Middle frontal gyrus (tissue), 1 donor: ENCODE data around the gene HSPG2.
"Not testable (repeated sequence)": the region's sequence is repeated elsewhere in the genome, so short reads cannot be mapped to it uniquely, and the experiment has no call there.

Experiments
- DNase-seq: peaks from one replicate; pipeline ENCODE4 v3.0.0-alpha.2; 2015; ENCODE audit warnings: low spot score; ENCODE audit errors: extremely low spot score

Gene HSPG2

DNA sequence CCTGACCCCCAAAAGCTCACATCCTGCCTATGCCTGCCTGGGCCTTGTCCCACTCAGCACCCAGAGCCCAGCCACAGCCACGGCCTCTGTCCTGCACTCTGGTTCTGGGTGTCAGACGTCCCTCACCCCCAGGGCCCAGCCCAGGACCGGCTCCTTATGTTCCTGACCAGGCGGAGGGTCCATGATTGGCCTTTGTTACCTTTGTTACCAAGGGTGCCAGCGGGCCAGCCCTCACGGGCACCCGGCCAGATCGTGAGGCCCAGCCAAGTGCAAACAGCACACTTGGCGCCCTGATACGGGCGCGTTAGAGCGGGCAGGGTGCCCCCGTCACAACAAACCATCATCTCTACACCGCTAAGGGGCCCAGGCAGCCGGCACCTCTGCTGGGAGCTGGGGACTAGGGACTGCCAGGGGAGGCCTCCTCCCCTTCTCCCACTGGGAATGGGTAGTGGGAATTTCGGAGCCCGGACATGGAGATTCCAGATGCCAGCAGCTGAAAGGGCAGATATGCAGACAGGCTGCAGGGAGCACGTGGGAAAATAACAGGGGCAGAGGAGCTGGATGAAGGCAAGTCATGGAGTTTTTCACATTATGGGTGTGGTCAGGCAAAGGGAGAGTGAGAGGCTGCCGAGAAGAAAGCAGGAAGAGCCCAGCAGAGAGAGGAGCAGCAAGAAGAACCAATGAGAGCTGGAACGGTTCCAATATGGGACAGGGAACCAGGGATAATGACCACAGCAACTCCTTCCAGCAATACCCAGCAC is 22.1 kb downstream of the HSPG2 start:
- DNase-seq: no peak

DNA sequence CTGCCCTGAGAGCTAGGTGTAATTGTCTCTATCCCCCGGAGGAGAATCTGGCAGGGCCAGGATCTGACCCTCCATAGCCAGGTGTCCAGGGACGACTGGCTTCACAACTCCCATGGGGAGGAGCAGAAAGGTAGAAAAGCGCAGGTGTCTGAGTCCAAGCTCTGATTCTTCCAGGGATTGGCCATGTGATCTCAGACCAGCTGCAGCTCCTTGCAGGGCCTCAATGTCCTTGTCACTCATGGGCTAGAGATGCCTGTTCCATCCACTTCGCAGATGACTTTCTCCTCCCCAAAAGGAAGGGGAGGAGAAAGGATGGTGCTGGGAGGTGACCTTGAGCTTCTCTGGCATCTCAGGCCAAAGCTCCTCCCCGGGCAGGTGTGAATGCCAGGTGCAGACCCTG is 22.7 kb downstream of the HSPG2 start:
- DNase-seq: no peak

DNA sequence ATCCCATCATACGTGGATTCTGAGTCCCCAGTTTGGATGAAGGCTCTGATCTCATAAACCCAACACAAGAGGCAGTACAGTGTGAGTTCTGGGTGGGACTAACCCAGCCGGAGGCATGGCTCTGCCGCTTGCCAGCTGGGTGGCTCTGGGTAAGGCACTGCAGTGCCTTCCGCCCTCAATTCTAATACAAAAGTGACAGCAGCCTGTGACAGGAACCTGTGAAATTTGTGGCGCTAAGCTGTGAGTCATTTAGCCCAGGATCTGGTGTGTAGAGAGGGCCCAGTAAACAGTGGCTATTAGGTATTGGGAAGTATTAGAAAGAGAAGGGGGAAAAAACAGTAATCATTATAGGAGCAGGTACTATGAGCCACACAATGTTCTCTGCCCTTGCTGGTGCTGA is 23.3 kb downstream of the HSPG2 start:
- no peak for DNase-seq

DNA sequence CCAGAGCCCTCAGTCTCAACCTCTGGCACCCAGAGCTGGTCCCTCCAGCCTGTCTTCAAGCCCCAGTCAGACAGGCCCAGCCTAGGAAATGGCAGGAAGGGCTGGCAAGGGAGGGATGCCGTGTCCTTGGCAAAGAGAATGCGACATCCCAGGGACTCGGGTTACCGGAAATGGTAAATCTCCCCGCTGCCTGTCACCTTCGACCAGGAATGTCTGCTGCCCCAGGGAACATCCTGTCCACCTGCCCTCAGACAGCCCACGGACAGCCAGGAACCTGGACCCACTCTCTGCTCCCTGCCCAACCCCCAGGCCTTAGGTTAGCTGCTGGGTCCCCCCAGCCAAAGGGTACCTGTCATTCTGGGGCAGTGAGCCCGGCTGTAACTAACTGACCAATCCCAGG is 23.9 kb downstream of the HSPG2 start:
- DNase-seq: no peak

DNA sequence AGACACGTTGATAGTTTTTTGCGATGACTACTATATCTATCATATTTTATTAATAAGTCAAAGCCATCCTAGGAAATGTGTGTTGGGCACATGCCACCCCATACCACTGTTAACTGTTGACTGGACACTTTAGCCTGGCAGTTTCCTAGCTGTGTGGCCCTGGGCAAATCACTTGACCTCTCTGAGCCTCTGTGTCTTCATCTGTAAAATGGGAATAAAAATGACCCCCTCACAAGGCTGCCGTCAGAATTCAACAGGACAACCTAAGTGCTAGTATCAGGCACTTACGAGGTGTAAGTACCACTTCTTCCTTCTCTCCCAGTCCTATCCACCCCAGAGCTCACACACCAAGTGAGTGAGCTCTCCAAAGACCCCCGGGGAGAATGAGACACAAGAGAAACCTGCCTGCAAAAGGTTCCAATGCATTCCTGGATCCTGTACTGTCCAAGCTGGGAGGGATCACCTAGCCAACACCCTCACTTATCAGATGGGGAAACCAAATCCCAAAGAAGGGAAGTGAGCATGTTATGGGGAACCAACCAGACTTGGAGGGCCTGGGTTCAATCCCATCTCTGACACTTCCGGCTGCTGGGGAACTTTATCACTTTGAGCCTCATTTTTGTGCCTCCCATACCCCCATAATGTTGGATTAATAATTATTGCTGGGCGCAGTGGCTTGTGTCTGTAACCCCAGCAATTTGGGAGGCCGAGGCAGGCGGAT is 24.9 kb downstream of the HSPG2 start:
- no peak for DNase-seq

DNA sequence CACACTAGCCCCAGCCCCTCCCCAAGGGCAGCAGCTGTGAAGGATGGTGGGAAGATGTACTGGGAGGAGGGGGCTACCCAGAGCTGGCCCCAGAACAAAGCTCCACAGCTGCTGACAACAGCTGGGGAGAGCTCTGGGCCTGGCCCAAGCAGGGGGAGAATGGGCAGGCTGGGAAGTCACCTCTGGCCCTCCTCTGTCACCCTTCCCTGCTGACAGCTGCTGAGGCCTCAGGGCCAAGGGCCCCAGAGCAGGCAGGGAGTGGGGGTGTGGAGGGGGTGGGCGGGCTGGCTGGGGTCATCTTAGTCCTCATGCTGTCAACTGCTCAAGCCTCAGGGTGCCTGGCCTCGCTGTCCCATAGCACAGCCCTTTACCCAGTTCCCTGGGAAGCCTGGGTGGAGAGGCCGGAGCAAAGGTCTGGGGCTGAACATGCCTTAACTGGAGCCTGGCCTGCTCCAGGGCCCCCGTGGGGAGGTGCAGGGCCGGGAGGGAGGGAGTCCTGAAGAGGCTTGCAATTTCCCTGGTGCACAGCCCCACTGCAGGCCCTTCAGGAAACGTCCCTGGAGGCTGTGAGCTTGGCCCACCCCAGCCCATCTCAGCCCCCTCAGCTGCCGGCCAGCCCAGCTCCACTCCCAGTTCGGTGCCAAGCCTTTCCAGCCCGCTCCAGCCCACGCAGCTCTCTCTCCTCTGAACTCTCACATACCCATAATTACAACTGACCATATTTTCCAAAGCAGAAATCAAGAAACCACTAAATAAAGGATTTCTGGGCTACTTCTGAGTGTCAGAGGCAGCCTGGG is 25.7 kb downstream of the HSPG2 start:
- DNase-seq: no peak

DNA sequence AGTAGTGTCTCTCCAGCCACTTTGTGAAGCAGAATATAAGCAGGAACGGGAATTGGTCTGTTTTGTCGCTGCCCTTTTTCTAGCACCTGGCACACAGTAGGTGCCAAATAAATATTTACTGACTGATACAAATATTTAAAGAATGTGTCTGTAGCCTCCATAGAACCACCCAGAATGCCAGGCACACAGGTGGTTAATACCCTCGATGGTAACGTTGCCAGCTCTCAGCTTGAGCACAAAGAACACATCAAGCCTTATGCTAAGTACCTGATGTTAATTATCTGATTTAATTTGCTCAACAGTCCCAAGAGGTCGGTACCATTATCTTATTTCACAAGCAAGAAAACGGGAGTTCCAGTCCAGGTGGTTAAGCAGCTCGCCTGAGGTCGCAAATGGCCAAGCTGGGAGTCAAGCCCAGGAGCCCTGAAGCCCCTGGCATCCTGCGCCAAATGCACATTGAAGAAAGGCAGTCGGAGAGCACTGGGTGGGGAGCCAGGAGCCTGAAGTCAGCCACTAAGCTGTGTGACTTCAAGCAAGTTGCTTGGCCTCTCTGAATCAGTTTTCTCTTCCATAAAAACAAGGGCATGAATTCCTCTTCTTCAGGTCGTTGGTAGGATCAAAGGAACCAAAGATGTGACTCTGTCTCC is 26.4 kb downstream of the HSPG2 start:
- no peak for DNase-seq

DNA sequence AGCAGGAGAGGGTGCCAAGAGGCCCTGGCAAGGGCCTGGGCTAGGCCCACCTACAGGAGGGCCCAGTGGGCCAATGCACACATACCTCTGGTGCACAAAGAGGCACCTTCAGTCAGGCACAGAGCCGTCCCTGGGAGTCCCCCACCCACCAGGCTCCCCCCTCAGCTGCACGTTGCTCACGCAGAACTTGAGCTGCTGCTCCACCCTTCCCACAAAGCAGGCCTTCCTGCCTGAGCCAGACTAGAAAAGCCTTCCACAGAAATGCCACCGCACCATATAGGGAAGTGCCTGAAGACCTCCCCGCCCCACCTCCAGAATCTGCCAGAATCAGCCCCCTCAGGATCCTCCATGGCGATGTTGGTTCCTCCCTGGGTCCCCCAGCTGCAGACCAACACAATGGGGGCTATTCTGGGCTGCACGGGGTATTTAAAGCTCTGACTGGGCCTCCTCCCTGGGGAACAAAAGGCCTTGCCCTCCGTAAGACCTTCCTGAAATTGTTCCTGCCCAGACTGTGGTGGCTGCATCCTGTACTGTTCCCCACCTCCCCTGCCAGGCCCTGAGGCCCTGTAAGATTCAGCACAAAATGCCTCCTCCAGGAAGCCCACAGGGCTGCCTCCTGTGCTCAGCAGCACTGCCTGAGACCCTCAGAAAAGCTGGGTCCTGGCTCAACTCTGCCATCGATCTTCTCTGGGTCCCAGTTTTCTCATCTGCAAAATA is 27.2 kb downstream of the HSPG2 start:
- DNase-seq: no peak

DNA sequence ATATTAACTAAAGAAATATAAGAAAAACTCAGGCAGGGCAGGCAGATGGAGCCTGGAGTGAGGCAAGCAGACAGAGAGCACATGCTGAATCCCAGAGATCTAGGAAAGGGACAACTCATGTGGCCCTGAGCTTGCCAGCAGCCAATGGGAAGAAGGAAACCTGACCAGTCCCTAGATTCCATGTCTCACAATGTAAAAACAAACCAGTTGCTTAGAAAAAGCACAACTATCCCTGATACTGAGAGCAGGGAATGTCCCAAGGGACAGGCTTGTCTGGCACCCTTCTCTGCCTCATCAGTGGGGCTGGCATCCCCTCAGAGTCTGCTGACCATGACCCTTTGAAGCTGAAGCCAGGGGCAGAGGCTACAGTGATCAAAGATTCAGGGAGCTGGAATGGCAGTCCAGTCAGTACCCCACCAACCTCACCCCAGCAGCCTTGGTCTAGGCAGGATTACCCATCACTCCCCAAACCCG is 27.8 kb downstream of the HSPG2 start:
- DNase-seq: no peak

DNA sequence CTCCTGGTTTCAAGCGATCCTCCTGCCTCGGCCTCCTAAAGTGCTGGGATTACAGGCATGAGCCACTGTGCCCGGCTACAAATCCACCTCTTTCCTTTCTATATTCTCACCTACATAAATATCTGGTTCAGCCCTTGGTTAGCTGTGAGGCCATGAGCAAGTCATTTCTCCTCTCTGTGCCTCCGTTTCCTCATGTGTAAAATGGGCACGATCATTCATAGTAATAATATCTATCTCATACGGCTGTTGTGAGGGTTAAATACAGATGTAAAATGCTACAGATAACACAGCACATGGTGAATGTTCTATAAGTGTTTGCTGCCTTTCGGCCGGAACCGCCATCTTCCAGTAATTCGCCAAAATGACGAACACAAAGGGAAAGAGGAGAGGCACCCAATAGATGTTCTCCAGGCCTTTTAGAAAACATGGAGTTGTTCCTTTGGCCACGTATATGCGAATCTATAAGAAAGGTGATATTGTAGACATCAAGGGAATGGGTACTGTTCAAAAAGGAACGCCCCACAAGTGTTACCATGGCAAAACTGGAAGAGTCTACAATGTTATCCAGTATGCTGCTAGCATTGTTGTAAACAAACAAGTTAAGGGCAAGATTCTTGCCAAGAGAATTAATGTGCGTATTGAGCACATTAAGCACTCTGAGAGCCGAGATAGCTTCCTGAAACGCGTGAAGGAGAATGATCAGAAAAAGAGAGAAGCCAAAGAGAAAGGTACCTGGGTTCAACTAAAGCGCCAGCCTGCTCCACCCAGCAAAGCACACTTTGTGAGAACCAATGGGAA is 29.2 kb downstream of the HSPG2 start:
- not testable (repeated sequence) for DNase-seq

DNA sequence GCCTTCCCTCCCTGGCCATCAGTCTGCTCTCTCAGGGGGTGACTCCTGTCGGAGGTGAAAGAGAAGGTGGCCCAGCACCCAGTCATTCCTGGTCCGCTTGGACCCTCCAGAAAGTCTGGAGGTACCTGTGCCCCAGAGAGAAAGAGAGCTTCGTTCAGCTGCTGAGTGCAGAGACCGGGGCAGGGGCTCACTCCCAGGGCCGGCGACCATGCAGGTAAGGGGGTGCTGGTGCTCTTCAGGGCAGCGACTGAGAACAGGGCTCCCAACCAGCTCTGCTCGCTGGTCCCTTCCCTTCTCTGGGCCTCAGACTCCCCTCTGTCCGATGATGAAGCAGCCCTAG is 30.1 kb downstream of the HSPG2 start:
- DNase-seq: no peak

DNA sequence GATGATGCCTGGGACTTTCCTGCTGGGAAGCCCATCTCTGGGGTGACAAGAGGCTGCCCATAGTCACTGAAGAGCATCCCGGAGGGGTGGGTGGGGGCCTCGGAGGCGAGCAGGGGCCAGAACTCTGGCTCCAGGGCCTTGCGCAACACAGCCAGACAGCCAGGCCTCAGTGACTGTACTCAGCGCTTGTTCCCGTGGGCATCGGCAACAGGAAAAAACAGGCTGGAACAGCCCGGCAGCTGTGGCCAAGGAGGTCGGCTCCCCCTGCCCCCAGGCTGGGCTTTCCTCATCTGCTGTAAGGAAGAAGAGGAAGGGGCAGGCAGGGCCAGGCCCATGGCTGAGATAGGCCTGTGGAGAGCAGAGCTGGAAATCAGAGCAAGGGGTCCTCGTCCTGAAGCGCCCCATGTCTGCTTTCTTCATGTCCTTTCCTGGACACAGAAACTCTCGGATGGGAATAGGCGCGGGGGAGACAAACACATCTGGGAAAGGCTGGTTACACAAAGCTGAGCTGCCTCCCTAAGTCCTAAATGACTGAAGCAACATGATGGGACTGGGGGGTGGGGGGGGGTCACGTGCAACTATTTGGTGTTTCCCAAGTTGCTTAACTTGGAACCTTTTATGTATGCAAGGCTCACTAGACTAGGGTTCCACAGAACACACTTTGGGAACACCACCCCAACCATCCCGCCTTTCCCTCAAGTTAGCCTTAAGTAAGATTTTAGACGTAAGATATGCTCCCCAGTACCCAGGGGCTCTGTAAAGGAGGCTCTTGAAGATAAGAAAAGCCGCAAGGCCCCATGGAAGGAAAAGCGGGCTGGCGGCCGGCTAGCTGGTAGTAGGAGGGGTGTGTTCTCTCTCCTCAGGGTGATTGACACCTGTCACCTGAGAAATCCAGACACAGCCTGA is 30.7 kb downstream of the HSPG2 start:
- DNase-seq: no peak

DNA sequence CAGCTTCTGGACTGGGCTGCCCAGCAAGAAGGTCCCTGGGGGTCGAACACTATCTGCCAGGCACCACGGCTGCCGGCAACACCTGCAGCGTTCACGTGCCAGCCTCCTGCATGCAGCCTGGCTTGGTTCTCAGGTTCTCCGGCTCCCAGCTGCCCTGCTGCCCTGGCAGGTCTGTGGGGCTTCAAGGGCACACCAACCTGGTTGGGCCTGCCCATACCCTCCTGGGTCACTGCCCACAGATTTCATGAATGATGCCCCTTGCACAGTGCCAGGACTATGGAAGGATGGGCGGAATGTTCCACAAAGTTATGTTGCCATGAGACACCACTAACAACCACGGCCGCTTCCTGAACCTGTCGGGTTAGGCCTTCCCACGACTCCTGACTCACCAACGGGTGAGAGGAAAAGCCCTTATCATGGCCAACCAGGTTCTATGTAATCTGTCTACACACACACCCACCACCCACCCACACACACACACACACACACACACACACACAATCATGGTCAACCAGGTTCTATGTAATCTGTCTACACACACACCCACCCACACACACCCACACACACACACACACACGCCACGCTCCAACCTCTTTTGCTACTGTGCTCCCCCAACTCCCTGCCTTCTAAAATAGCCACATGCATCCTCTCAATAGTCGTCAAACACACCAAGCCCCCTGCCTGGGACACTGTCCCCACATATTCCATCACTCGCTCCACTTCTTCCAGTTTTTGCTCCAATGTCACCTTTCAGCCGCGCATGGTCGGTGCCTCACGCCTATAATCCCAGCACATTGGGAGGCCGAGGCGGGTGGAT is 32.2 kb downstream of the HSPG2 start:
- DNase-seq: no peak

DNA sequence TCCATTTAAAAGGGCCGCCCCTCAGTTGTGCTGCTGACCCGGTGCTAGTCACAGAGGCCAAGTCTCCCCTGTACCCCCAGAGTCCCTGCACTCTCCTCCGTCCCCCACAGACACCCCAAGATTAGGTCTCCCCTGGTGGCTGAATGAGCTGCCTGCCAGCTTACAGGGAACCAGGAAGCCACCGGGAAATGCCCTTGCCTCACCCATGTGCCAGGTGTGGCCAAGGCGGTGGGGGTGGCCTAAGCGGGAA is 32.7 kb downstream of the HSPG2 start:
- no peak for DNase-seq

DNA sequence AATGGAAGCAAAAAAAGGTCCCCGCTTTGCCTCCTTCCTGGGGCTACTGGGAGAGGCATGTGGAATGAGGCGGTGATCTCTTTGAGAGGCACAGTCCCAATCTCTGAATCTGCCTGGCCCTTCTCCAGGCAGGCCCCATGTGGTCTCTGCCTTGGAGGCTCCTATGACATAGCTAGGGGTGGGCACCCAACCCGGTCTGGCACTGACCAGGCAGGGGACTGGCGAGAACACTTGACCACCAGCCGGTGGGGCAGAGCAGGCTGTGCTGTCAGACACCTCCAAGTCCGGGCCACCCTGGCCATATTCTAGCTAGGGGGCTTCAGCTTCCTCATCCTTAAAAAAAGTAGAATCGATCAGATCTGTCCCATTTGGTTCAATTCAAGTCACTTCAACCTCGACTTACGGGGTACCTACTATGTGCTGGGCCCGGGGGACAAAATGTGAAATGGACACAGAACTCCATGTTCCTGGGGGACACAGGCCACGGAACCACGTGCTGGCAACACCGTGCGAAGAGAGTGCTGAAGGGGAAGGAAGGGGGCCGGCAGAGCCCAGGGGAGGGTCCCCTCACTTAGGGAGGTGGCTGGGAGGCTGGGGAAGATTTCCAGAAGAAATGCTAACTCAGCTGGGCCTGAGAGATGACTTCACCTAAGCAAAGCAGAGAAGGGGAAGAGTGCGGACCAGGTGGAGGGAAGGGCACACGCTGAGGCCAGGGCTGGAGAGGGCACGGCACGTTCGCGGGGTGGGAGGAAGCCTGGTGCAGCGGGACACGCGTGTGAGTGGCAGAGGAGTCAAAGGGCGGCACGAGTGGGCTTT is 33.3 kb downstream of the HSPG2 start:
- no peak for DNase-seq

DNA sequence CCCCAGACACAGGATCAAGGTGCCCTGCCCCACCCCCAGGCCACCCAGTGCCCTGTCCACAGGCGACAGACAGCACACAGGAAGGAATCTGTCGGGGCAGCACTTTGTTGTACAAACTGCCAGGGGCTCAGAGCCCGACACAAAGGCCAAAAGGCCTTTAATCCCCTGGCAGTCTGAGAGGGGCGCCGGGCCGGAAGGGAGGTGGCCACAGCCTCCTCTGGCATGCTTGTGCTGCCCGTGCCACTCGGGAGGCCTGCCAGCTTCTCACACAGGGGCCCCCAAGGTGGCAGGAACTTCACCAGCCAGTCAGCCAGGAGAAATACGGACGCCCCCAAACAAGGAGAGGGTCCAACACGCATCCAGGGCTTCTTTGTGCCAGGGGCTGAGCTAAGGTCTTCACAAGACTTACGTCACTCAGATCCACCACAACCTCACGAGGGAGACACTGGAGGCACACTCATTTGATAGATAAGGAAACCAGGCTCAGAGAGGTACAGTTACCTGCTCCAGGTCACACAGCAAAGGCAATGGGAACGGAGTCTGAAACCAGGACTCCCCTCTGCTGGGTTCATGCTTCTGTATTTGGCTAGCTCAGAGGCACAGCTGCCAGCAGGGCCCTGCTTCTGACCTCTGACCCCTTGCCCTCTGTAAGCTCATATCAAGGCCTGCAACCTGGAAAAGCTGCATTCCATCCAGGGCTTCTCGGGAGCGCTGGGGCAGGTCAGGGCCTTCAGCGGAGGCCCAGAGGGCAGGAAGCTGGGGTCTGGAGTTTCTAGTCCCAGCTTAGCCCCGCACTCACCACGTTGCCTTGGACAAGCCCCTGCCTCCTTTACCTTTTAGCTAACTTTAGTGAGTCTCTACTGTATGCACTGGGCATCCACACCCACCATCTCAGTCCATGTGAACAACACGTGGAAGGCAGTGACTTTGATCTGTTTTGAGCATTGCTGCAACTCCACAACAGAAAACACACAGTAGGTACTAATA is 34.8 kb downstream of the HSPG2 start:
- DNase-seq: no peak

DNA sequence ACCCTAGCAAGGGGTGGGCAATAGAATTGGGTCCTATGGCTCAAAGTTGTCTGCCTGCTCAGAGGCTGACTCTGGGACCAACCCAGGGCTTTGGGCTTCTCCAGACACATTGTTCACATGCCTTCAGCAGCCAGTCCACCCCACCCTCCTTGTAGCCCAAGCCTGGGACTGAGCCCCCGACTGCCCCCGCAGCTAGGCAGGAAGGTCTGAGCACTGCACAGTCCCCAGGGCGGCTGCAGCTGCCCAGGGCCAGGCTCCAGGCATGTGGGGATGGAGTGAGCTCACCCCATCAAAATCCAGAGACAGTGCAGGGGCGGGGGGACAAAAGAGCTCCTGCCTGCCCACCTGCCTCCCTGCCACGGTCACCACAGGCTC is 35.6 kb downstream of the HSPG2 start:
- DNase-seq: no peak
